Left lung (tissue), 14 donors: Measurements from ENCODE around the gene C10orf53. TPM values are rescaled to one million over a fixed set of nuclear protein-coding genes. Genes with fewer than 3 reads are reported as not detected.

Experiments used
- ATAC-seq: fragments of 200-7000 bp; cut with Tn5 transposase; one replicate; pipeline ENCODE4 v1.9.1; 2020; ENCODE audit warnings: moderate library complexity
- DNase-seq, 4 donors: peaks; one replicate each; pipeline ENCODE4 v3.0.0-alpha.2; 2013 to 2020
- H3K27ac ChIP-seq, 2 donors: fragments of 200-600 bp; sonication (generic) in 1 of 2; one replicate each; pipeline versions ENCODE4 v1.5.0 to v1.8.0; 2020 to 2021
- H3K27me3 ChIP-seq, 2 donors: fragments of 200-600 bp; sonication (generic) in 1 of 2; one replicate each; pipeline versions ENCODE4 v1.5.0 to v1.8.0; 2020 to 2021
- H3K36me3 ChIP-seq, 2 donors: fragments of 200-600 bp; sonication (generic) in 1 of 2; one replicate each; pipeline versions ENCODE4 v1.5.0 to v1.8.0; 2020 to 2021
- H3K4me1 ChIP-seq, 2 donors: fragments of 200-600 bp; one replicate each; pipeline ENCODE4 v1.8.0; 2021
- H3K4me3 ChIP-seq, 2 donors: fragments of 200-600 bp; sonication (generic) in 1 of 2; one replicate each; pipeline versions ENCODE4 v1.5.0 to v1.8.0; 2020 to 2021; ENCODE audit warnings: mild to moderate bottlenecking in 1 of 2
- H3K9me3 ChIP-seq, 2 donors: fragments of 200-600 bp; sonication (generic) in 1 of 2; one replicate each; pipeline versions ENCODE4 v1.5.0 to v1.8.0; 2020 to 2021
- CTCF ChIP-seq, 2 donors: fragments of 200-600 bp; sonication (generic) in 1 of 2; IDR thresholded peaks; one replicate each; pipeline versions ENCODE4 v1.5.0 to v1.8.0; 2021; ENCODE audit warnings: antibody characterized with exemption in 2 of 2
- intact Hi-C, 2 donors: fragments of 100-400 bp; cut with DNase I; formaldehyde crosslinking; loops; one replicate each; pipeline versions ENCODE4 v1.11.2 to v1.14.2; 2022
- long read RNA-seq, 12 donors: library from polyadenylated mRNA in 2 of 12; unstranded in 2 of 12; transcript quantifications; one replicate each; pipeline ENCODE4 v2.0.0 and lab custom pipeline, GENCODE V29; 2019 to 2026
- polyA plus RNA-seq, 6 donors: library from polyadenylated mRNA; unstranded; fragments of 120-200 nt; gene quantifications; one replicate each; pipeline ENCODE4 v1.2.1, GENCODE V29; 2013; ENCODE audit not compliant: insufficient read length in 6 of 6
- total RNA-seq, 2 donors: library from RNA; stranded (reverse); fragmentation: NEBNext Ultra II Directional; extraction: Animal tissue kit (Norgen Biotek cat#: 25700); gene quantifications; one replicate each; pipeline ENCODE4 v1.2.1, GENCODE V29; 2021
- donor health status: DM: no; HTN: yes; CAD: no.
- donor health status: DM: no; HTN: no; CAD: no.

Gene C10orf53
- not detected for total RNA-seq
- polyA plus RNA-seq: not detected
- long read RNA-seq, donor 1: 0 reads
- long read RNA-seq, donor 2: 0 reads
- long read RNA-seq, donor 3: 0 reads
- long read RNA-seq, donor 4: 0 reads
- long read RNA-seq, donor 5: 0 reads
- long read RNA-seq, donor 6: 0 reads
- long read RNA-seq, donor 7: 0 reads
- long read RNA-seq, donor 8: 0 reads
- long read RNA-seq, donor 9: 0 reads
- long read RNA-seq, donor 10: 0 reads
- long read RNA-seq, donor 11: 0 reads
- long read RNA-seq, donor 12: 0 reads

- Histone ChIP-seq H3K4me1 (no peaks in the 10 kb centered on the region), H3K27ac (no peak within 1 kb of the TSS), H3K9me3 (peaks cover 0 to 16% of the 10 kb centered on the region in 2 donors), H3K36me3 (no peaks in the 10 kb centered on the region), H3K27me3 (peaks cover 13 to 49% of the 10 kb centered on the region in 2 donors), H3K4me3 (no peak within 1 kb of the TSS)
- no peak for TF ChIP-seq CTCF (IDR thresholded peaks at IDR 0.05)
- ATAC-seq (peak; percentile 83), DNase-seq (peak in 2 of 4 donors; percentile 52 to 78)
- intact Hi-C loops: no loop called here
Observed at GRCh38 chr10:49679480-49679893, at the start of gene C10orf53. C10orf53 (plus strand) TSS chr10:49679651; CDS start chr10:49679698, 47 bp downstream.

GRCh38 chr10:49631975-49632374, 47.5 kb upstream of the C10orf53 start:
- Histone ChIP-seq H3K4me1 (no peaks in the 10 kb centered on the region), H3K36me3 (no peaks in the 10 kb centered on the region), H3K27ac (no peak overlapping the region), H3K4me3 (no peak overlapping the region), H3K27me3 (peaks cover 0 to 30% of the 10 kb centered on the region in 2 donors), H3K9me3 (no peaks in the 10 kb centered on the region)
- ATAC-seq (no peak), DNase-seq (peak in 2 of 4 donors; percentile 10 to 30)
- no peak for TF ChIP-seq CTCF (IDR thresholded peaks at IDR 0.05)
- intact Hi-C loops: no loop called here

- H3K4me3 ChIP-seq: no peak overlapping the region
- DNase-seq (peak in 1 of 4 donors; percentile 11), ATAC-seq (no peak)
- H3K9me3 ChIP-seq: no peaks in the 10 kb centered on the region
- intact Hi-C loops: no loop called here
- H3K4me1 ChIP-seq: no peaks in the 10 kb centered on the region
- no peaks in the 10 kb centered on the region for H3K36me3 ChIP-seq
- no peak overlapping the region for H3K27ac ChIP-seq
- TF ChIP-seq CTCF (IDR thresholded peaks at IDR 0.05): no peak
- H3K27me3 ChIP-seq: peaks cover 0 to 36% of the 10 kb centered on the region in 2 donors
Observed at GRCh38 chr10:49632406-49633317, 46.8 kb upstream of the C10orf53 start.

- no peak for TF ChIP-seq CTCF (IDR thresholded peaks at IDR 0.05)
- DNase-seq (peak in 2 of 4 donors; percentile 10), ATAC-seq (no peak)
- no peak overlapping the region for H3K27ac ChIP-seq
- intact Hi-C loops: no loop called here
- H3K4me3 ChIP-seq: no peak overlapping the region
- no peaks in the 10 kb centered on the region for H3K36me3 ChIP-seq
- H3K9me3 ChIP-seq: no peaks in the 10 kb centered on the region
- H3K27me3 ChIP-seq: peaks cover 0 to 36% of the 10 kb centered on the region in 2 donors
- no peaks in the 10 kb centered on the region for H3K4me1 ChIP-seq
Observed at GRCh38 chr10:49633327-49634068, 46.0 kb upstream of the C10orf53 start.
